Prostate gland (tissue), 2 donors: ENCODE measurements around the gene CD209.

ENCODE experiments used
- CTCF ChIP-seq, 4 experiments: fragments of 200-600 bp in 2 of 4; fragments of 450-650 bp in 2 of 4; sonication (generic) in 2 of 4; IDR thresholded peaks; 1 replicate in 3 of 4; 2 replicates in 1 of 4; pipeline ENCODE4 v1.5.1; 2016 to 2019; ENCODE audit warnings: antibody characterized with exemption in 4 of 4, mild to moderate bottlenecking in 2 of 4, moderate library complexity in 2 of 4
- POLR2A ChIP-seq: fragments of 450-650 bp; IDR thresholded peaks from one replicate; pipeline ENCODE4 v1.6.1; 2016; ENCODE audit warnings: antibody characterized with exemption, mild to moderate bottlenecking
- POLR2AphosphoS5 ChIP-seq: sonication (generic); formaldehyde crosslinking; IDR thresholded peaks from one replicate; pipeline ENCODE4 v1.6.1; 2017; ENCODE audit warnings: antibody characterized with exemption

- no peak for TF ChIP-seq CTCF (IDR thresholded peaks at IDR 0.05)
- no peak for TF ChIP-seq POLR2AphosphoS5
- no peak for TF ChIP-seq POLR2A
Measured at GRCh38 chr19:7694499-7694898, 52.8 kb downstream of the CD209 start.
